SU-DHL-6 (cell line): ENCODE results near the gene TAB2.

ENCODE experiments used
- H2AFZ ChIP-seq: fragments of 200-600 bp; sonication (generic); 2 replicates; pipeline ENCODE4 v1.6.1; 2014; ENCODE audit warnings: low read depth, mild to moderate bottlenecking, moderate library complexity, mixed read lengths, antibody characterized with exemption, low read length; ENCODE audit not compliant: severe bottlenecking
- H3F3A ChIP-seq: fragments of 200-600 bp; shearing (Covaris generic); 2 replicates; pipeline ENCODE4 v1.6.0; 2016; ENCODE audit warnings: antibody characterized with exemption, mild to moderate bottlenecking; ENCODE audit not compliant: insufficient read depth
- H3K27ac ChIP-seq: fragments of 200-600 bp; sonication (generic); 2 replicates; pipeline ENCODE4 v1.5.1; 2016; ENCODE audit warnings: low read depth, mild to moderate bottlenecking, low read length, moderate library complexity, mixed read lengths
- H3K27me3 ChIP-seq: fragments of 200-600 bp; sonication (generic), shearing (Covaris generic); 2 replicates; pipeline ENCODE4 v1.6.0; 2014; ENCODE audit warnings: mild to moderate bottlenecking, low read length
- H3K36me3 ChIP-seq: fragments of 200-600 bp; sonication (generic); 2 replicates; pipeline ENCODE4 v1.6.1; 2014; ENCODE audit warnings: mild to moderate bottlenecking, low read length, mixed read lengths
- H3K4me2 ChIP-seq: fragments of 300-600, 200-600 bp; shearing (Covaris generic), sonication (generic); 2 replicates; pipeline ENCODE4 v1.6.0; 2014; ENCODE audit warnings: low read length, low read depth, mild to moderate bottlenecking; ENCODE audit not compliant: poor library complexity, severe bottlenecking
- H3K4me3 ChIP-seq: fragments of 200-600 bp; sonication (generic); 2 replicates; pipeline ENCODE4 v1.5.1; 2014; ENCODE audit warnings: antibody characterized with exemption, low read length, mild to moderate bottlenecking, mixed read lengths; ENCODE audit not compliant: insufficient read depth, poor library complexity, severe bottlenecking
- H3K79me2 ChIP-seq: fragments of 200-600 bp; sonication (generic); 2 replicates; pipeline ENCODE4 v1.6.1; 2014; ENCODE audit warnings: mild to moderate bottlenecking, low read length, moderate library complexity; ENCODE audit not compliant: insufficient read depth
- H3K9ac ChIP-seq: fragments of 200-600 bp; sonication (generic); 2 replicates; pipeline ENCODE4 v1.7.0; 2014; ENCODE audit warnings: mild to moderate bottlenecking, low read length
- H3K9me2 ChIP-seq: fragments of 200-600 bp; sonication (generic); replicated peaks from 2 replicates; pipeline ENCODE4 v1.6.1; 2014; ENCODE audit warnings: low read length; ENCODE audit not compliant: insufficient read depth
- H3K9me3 ChIP-seq: fragments of 200-600 bp; sonication (generic); 2 replicates; pipeline ENCODE4 v1.6.1; 2014; ENCODE audit warnings: low read length, mixed read lengths; ENCODE audit not compliant: insufficient read depth
- H4K20me1 ChIP-seq: fragments of 200-600 bp; sonication (generic); 2 replicates; pipeline ENCODE4 v1.6.1; 2014; ENCODE audit warnings: low read depth, mild to moderate bottlenecking, antibody characterized with exemption, low read length, moderate library complexity, mixed read lengths
- EZH2phosphoT487 ChIP-seq: fragments of 200-600 bp; sonication (generic), shearing (Covaris generic); conservative IDR thresholded peaks from 2 replicates; pipeline ENCODE4 v1.6.1; 2018; ENCODE audit warnings: mild to moderate bottlenecking, antibody characterized with exemption, low read length, moderate library complexity, mixed read lengths
- TF ChIP-seq, protein P1 (sequence below): fragments of 200-600 bp; sonication (generic); IDR thresholded peaks from one replicate; pipeline ENCODE4 v1.5.1; 2017; ENCODE audit warnings: antibody characterized with exemption, mild to moderate bottlenecking, low read length, moderate library complexity; ENCODE audit not compliant: insufficient read depth, poor library complexity, severe bottlenecking

The TAB2 gene

DNA sequence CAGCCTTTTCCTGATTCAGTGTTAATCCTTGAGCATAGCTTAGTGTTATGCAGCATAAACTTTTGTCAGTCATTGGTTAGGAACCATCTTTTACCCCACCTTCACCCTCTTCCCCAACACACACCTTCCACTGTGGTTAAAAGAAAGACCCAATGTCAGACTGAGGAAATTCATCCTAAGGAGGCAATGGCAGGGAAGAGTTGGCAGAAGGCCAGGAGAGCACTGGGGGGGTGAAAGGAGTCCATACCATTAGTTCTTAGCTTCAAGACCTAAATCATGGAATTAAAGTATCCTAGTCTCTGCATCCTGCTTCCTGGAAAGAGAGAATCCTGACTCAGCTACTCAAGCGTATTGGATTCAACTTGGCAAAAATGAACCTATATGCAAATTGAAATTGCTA is 16.9 kb upstream of the TAB2 start:
- TF ChIP-seq EZH2phosphoT487 = no peak
- TF ChIP-seq, protein P1, sequence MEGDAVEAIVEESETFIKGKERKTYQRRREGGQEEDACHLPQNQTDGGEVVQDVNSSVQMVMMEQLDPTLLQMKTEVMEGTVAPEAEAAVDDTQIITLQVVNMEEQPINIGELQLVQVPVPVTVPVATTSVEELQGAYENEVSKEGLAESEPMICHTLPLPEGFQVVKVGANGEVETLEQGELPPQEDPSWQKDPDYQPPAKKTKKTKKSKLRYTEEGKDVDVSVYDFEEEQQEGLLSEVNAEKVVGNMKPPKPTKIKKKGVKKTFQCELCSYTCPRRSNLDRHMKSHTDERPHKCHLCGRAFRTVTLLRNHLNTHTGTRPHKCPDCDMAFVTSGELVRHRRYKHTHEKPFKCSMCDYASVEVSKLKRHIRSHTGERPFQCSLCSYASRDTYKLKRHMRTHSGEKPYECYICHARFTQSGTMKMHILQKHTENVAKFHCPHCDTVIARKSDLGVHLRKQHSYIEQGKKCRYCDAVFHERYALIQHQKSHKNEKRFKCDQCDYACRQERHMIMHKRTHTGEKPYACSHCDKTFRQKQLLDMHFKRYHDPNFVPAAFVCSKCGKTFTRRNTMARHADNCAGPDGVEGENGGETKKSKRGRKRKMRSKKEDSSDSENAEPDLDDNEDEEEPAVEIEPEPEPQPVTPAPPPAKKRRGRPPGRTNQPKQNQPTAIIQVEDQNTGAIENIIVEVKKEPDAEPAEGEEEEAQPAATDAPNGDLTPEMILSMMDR = no peak
- no peaks in the 10 kb centered on the region for H3K36me3 ChIP-seq
- H4K20me1 ChIP-seq = no peaks in the 10 kb centered on the region
- H3K9me2 ChIP-seq = no peaks in the 10 kb centered on the region
- no peak overlapping the region for H3K9ac ChIP-seq
- no peaks in the 10 kb centered on the region for H3K79me2 ChIP-seq
- no peaks in the 10 kb centered on the region for H3K9me3 ChIP-seq
- H3F3A ChIP-seq = no peaks in the 10 kb centered on the region
- no peak overlapping the region for H3K4me2 ChIP-seq
- no peak overlapping the region for H2AFZ ChIP-seq
- no peak overlapping the region for H3K27ac ChIP-seq
- no peaks in the 10 kb centered on the region for H3K27me3 ChIP-seq
- no peak overlapping the region for H3K4me3 ChIP-seq

DNA sequence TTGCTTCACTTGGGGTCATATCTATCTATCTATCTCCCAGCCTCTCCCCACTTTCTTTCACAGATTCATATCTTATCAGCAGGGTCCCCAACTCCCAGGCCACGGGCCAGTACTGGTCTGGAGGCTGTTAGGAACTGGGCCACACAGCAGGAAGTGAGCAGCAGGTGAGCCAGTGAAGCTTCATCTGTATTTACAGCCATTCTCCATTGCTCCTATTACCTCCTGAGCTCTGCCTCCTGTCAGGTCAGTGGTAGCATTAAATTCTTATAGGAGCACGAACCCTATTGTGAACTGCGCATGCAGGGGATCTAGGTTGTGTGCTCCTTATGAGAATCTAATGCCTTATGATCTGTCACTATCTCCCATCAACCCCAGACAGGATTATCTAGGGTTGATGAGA is 14.8 kb upstream of the TAB2 start:
- Histone ChIP-seq H3K36me3 (no peaks in the 10 kb centered on the region), H3K4me3 (no peak overlapping the region), H4K20me1 (no peaks in the 10 kb centered on the region), H3K79me2 (no peaks in the 10 kb centered on the region), H2AFZ (peak overlapping the region; percentile 56), H3K9me2 (no peaks in the 10 kb centered on the region), H3K9me3 (no peaks in the 10 kb centered on the region), H3K27ac (no peak overlapping the region), H3F3A (no peaks in the 10 kb centered on the region), H3K9ac (no peak overlapping the region), H3K27me3 (no peaks in the 10 kb centered on the region), H3K4me2 (no peak overlapping the region)
- TF ChIP-seq, protein P1 = no peak
- no peak for TF ChIP-seq EZH2phosphoT487

DNA sequence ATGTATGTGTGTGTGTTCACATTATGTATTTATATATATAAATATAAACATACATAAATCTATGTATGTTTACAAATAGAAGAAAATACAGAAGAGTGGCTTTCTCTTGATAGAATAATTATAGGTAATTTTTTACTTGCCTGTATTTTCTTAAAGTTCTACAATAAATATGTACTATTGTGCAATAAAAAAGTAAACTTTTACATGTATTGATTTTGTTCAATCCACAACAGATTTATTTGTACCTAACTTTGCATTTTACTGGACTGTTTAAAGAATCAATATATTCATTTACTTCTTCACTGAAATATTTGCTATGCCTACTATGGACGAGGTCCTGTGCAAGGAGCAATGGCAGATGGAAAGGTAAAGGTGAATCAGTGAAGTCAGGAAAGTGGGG is 14.0 kb upstream of the TAB2 start:
- no peak overlapping the region for H2AFZ ChIP-seq
- H3K27ac ChIP-seq = no peak overlapping the region
- H3K9me3 ChIP-seq = no peaks in the 10 kb centered on the region
- no peaks in the 10 kb centered on the region for H3F3A ChIP-seq
- TF ChIP-seq EZH2phosphoT487 = no peak
- TF ChIP-seq, protein P1 = no peak
- no peaks in the 10 kb centered on the region for H3K36me3 ChIP-seq
- H3K9ac ChIP-seq = no peak overlapping the region
- H4K20me1 ChIP-seq = no peaks in the 10 kb centered on the region
- no peaks in the 10 kb centered on the region for H3K79me2 ChIP-seq
- H3K4me2 ChIP-seq = no peak overlapping the region
- H3K4me3 ChIP-seq = no peak overlapping the region
- no peaks in the 10 kb centered on the region for H3K9me2 ChIP-seq
- no peaks in the 10 kb centered on the region for H3K27me3 ChIP-seq

DNA sequence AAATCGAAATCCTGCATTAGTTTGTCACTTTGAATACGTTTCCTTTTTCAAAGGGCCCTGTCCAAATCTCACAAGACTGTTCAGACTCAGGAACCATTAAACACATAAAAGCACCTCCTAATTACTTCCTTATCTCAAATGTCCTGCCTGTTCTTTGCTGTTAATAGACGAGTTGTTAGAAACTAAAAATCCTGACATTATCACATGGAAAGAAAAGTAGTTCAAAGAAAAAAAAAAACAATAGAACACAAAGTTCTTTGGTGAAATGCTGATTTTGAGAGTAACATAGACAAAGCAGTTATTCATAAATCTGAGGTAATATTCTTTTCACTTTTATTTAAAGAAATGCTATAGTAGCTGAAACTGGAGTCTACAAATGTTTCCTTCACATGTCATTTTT is 12.1 kb upstream of the TAB2 start:
- Histone ChIP-seq H3K9me3 (no peaks in the 10 kb centered on the region), H3K9me2 (no peaks in the 10 kb centered on the region), H3K27ac (no peak overlapping the region), H3K36me3 (no peaks in the 10 kb centered on the region), H3K79me2 (no peaks in the 10 kb centered on the region), H2AFZ (no peak overlapping the region), H4K20me1 (no peaks in the 10 kb centered on the region), H3F3A (no peaks in the 10 kb centered on the region), H3K4me3 (no peak overlapping the region), H3K27me3 (no peaks in the 10 kb centered on the region), H3K4me2 (no peak overlapping the region), H3K9ac (no peak overlapping the region)
- TF ChIP-seq, protein P1 = no peak
- TF ChIP-seq EZH2phosphoT487 = no peak
